ENCODE results near the gene UCHL3. TPM values are rescaled to one million over a fixed set of nuclear protein-coding genes. Genes with fewer than 3 reads are reported as not detected.

Gene UCHL3
- total and polyA plus RNA-seq, 10 of the 15 experiments (the other 5 are each of a cell fraction or from before 2014, with no cell fraction given), result 52.5 to 179 (median 104) TPM

GRCh38 chr13:75506018-75506417, 43.6 kb upstream of the UCHL3 start:
- FAIRE-seq (no peak), ATAC-seq (no peak)
- H2AFZ ChIP-seq (ENCODE audit: control insufficient read depth, low read depth, low read length), result no peak overlapping the region

More at GRCh38 chr13:75506018-75506417, 43.6 kb upstream of the UCHL3 start:
- Histone ChIP-seq H3K36me3 (ENCODE audit: control insufficient read depth in 2 of 2, insufficient read depth in 2 of 2, low read length in 1 of 2) (no peaks in the 10 kb centered on the region), H3K27me3 (replicated peaks in 1 of 2; ENCODE audit: control insufficient read depth in 2 of 2, insufficient read depth in 2 of 2, low read length in 1 of 2) (no peaks in the 10 kb centered on the region), H3K27ac (ENCODE audit: control insufficient read depth, insufficient read depth) (no peak overlapping the region), H3K79me2 (ENCODE audit: control insufficient read depth, insufficient read depth, low read length) (no peaks in the 10 kb centered on the region), H3K4me1 (ENCODE audit: control insufficient read depth, insufficient read depth, low read length) (peaks cover 5% of the 10 kb centered on the region; the same call in 1 of the 2 replicates), H3K9me3 (replicated peaks; ENCODE audit: control insufficient read depth, insufficient read depth, low read length) (no peaks in the 10 kb centered on the region; the same call in 1 of the 3 replicates), H3K4me3 (no peak overlapping the region), H3K9ac (ENCODE audit: control insufficient read depth, insufficient read depth, low read length) (no peak overlapping the region), H4K20me1 (ENCODE audit: control insufficient read depth, insufficient read depth) (no peaks in the 10 kb centered on the region), H3K4me2 (ENCODE audit: control insufficient read depth, insufficient read depth) (no peak overlapping the region)
- RAD21 ChIA-PET (ENCODE audit: unreplicated experiment), result no interaction called here
- in situ Hi-C loops (cut with MboI) (no loop called here), intact Hi-C loops (cut with micrococcal nuclease; ENCODE audit: unreplicated experiment) (no loop called here)
- POLR2A ChIA-PET, result no interaction called here
- no TSS peak for BruUV-seq (replicated peaks)
- 50% methylated on average over 1 of the region's 1 CpG for WGBS (ENCODE audit: insufficient coverage, insufficient replicate concordance, low lambda C conversion rate, missing lambda C conversion rate)
- CTCF ChIA-PET, result interaction anchor here (1.8 kb wide), 1 partner anchor 14 kb away, joined by 5 read pairs; no protein-coding TSS in a partner anchor
- no peak for DNase-seq (ENCODE audit: low read depth, low spot score)
- SMC1A ChIA-PET (ENCODE audit: uncharacterized antibody, unreplicated experiment), result interaction anchor here (1.0 to 1.8 kb wide), 2 partner anchors 22 to 37 kb away, joined by 4 to 5 read pairs; no protein-coding TSS in a partner anchor
- TF ChIP-seq IRF3 (IDR thresholded peaks at IDR 0.05), result no peak
- no peak for TF ChIP-seq PKNOX1 (IDR thresholded peaks at IDR 0.05)
